IMR-90 (cell line): ENCODE results near the gene TDRD3. TPM values are rescaled to one million over a fixed set of nuclear protein-coding genes. Genes with fewer than 3 reads are reported as not detected.

ENCODE experiments used
- ATAC-seq: fragments of 200-7000 bp; cut with Tn5 transposase; 2 replicates; pipeline ENCODE4 v1.9.1; 2020; ENCODE audit warnings: low read depth, mild to moderate bottlenecking, moderate library complexity
- BruUV-seq: library from RNA; stranded (reverse); fragments of 400-500 nt; replicated peaks from 2 replicates; lab custom pipeline; 2021; lab: Mats Ljungman, UMichigan
- CTCF ChIA-PET: fragments of 300-600 bp; formaldehyde crosslinking; extraction: SDS; loops from one replicate; lab custom pipeline; 2021; ENCODE audit warnings: antibody characterized with exemption; lab: Yijun Ruan, JAX
- POLR2A ChIA-PET: fragments of 300-600 bp; sonication (Branson Sonifier 250); formaldehyde crosslinking; loops from one replicate; lab custom pipeline; 2022; ENCODE audit warnings: antibody characterized with exemption; ENCODE audit not compliant: unreplicated experiment; lab: Charles Lee
- DNase-seq: peaks from one replicate; pipeline ENCODE4 v3.0.0; 2013
- H2AFZ ChIP-seq: replicated peaks from 2 replicates; pipeline ENCODE3; 2013; ENCODE audit warnings: low read length, mild to moderate bottlenecking; ENCODE audit not compliant: poor library complexity
- H2AK5ac ChIP-seq: 2 replicates; pipeline ENCODE4 v1.6.1; 2013; ENCODE audit warnings: low read depth, low read length, inconsistent platforms
- H2AK9ac ChIP-seq: replicated peaks from 2 replicates; pipeline ENCODE3; 2013; ENCODE audit warnings: mild to moderate bottlenecking, low read depth, low read length, moderate library complexity; ENCODE audit not compliant: poor library complexity
- H2BK120ac ChIP-seq: 2 replicates; pipeline ENCODE4 v1.6.1; 2013; ENCODE audit warnings: low read depth, low read length, inconsistent platforms
- H2BK15ac ChIP-seq: 3 replicates; pipeline ENCODE4 v1.6.1; 2013; ENCODE audit warnings: low read depth, low read length, inconsistent platforms
- H2BK20ac ChIP-seq: 2 replicates; pipeline ENCODE4 v1.6.1; 2013; ENCODE audit warnings: low read depth, mild to moderate bottlenecking, inconsistent platforms, low read length, moderate library complexity
- H2BK5ac ChIP-seq: 2 replicates; pipeline ENCODE4 v1.6.1; 2013; ENCODE audit warnings: mild to moderate bottlenecking, low read depth, low read length, inconsistent platforms; ENCODE audit not compliant: poor library complexity, severe bottlenecking
- H3K14ac ChIP-seq: replicated peaks from 2 replicates; pipeline ENCODE4 v1.6.1; 2013; ENCODE audit warnings: low read depth, low read length, inconsistent platforms
- H3K18ac ChIP-seq: 2 replicates; pipeline ENCODE4 v1.6.1; 2013; ENCODE audit warnings: low read depth, low read length, control low read depth
- H3K23ac ChIP-seq: 2 replicates; pipeline ENCODE4 v1.6.1; 2013; ENCODE audit warnings: low read depth, low read length, inconsistent platforms
- H3K27ac ChIP-seq: 2 replicates; pipeline ENCODE4 v1.5.1; 2013; ENCODE audit warnings: mild to moderate bottlenecking, control low read depth, low read length; ENCODE audit not compliant: insufficient read depth
- H3K27me3 ChIP-seq: 2 replicates; pipeline ENCODE4 v1.6.1; 2013; ENCODE audit warnings: low read length; ENCODE audit not compliant: control insufficient read depth, insufficient read depth
- H3K36me3 ChIP-seq: 2 replicates; pipeline ENCODE4 v1.6.1; 2013; ENCODE audit warnings: low read length, mixed read lengths; ENCODE audit not compliant: control insufficient read depth, insufficient read depth
- H3K4ac ChIP-seq: 2 replicates; pipeline ENCODE4 v1.6.1; 2013; ENCODE audit warnings: low read depth, low read length, inconsistent platforms
- H3K4me1 ChIP-seq: 2 replicates; pipeline ENCODE4 v1.6.1; 2013; ENCODE audit warnings: low read length, mixed read lengths; ENCODE audit not compliant: control insufficient read depth, insufficient read depth
- H3K4me2 ChIP-seq: 2 replicates; pipeline ENCODE4 v1.6.1; 2013; ENCODE audit warnings: low read depth, mild to moderate bottlenecking, control low read depth, low read length, moderate library complexity
- H3K4me3 ChIP-seq: 2 replicates; pipeline ENCODE4 v1.5.1; 2013; ENCODE audit warnings: low read depth, mild to moderate bottlenecking, control low read depth, low read length, moderate library complexity; ENCODE audit not compliant: insufficient read depth
- H3K56ac ChIP-seq: 2 replicates; pipeline ENCODE4 v1.6.1; 2013; ENCODE audit warnings: low read length, inconsistent platforms; ENCODE audit not compliant: insufficient read depth; ENCODE audit errors: extremely low read depth
- H3K79me1 ChIP-seq, 2 experiments: 2 replicates each; pipeline ENCODE4 v1.6.1; 2013; ENCODE audit warnings: low read length in 2 of 2, inconsistent platforms in 1 of 2, low read depth in 1 of 2
- H3K9ac ChIP-seq: 2 replicates; pipeline ENCODE4 v1.6.1; 2013; ENCODE audit warnings: low read depth, low read length, control low read depth
- H3K9me1 ChIP-seq: 2 replicates; pipeline ENCODE4 v1.6.1; 2013; ENCODE audit warnings: low read length, inconsistent platforms; ENCODE audit not compliant: insufficient read depth
- H3K9me3 ChIP-seq: 2 replicates; pipeline ENCODE4 v1.6.1; 2013; ENCODE audit warnings: low read length; ENCODE audit not compliant: control insufficient read depth, insufficient read depth
- H4K20me1 ChIP-seq: 2 replicates; pipeline ENCODE4 v1.6.1; 2013; ENCODE audit warnings: low read length, inconsistent platforms; ENCODE audit not compliant: insufficient read depth
- H4K5ac ChIP-seq: 2 replicates; pipeline ENCODE4 v1.6.1; 2013; ENCODE audit warnings: mild to moderate bottlenecking, low read depth, low read length, control low read depth
- H4K8ac ChIP-seq, 2 experiments: 2 replicates each; pipeline ENCODE4 v1.6.1; 2013; ENCODE audit warnings: low read depth in 2 of 2, low read length in 2 of 2, control low read depth in 1 of 2, inconsistent platforms in 1 of 2
- H4K91ac ChIP-seq: 2 replicates; pipeline ENCODE4 v1.6.1; 2013; ENCODE audit warnings: low read depth, low read length, inconsistent platforms; ENCODE audit not compliant: insufficient read depth
- BHLHE40 ChIP-seq: fragments of 150-350 bp; IDR thresholded peaks from 2 replicates; pipeline ENCODE4 v1.6.1; 2016; ENCODE audit warnings: mild to moderate bottlenecking, low read depth, low read length
- CHD1 ChIP-seq: IDR thresholded peaks from 2 replicates; pipeline ENCODE4 v1.6.1; 2012; ENCODE audit warnings: low read depth, low read length, improper control_type of control experiment
- CTCF ChIP-seq: conservative IDR thresholded peaks from 2 replicates; pipeline ENCODE4 v1.5.1; 2012; ENCODE audit warnings: mild to moderate bottlenecking, low read depth, low read length, improper control_type of control experiment
- FOS ChIP-seq: fragments of 150-350 bp; IDR thresholded peaks from 2 replicates; pipeline ENCODE4 v1.6.1; 2016; ENCODE audit warnings: low read depth, low read length
- MAFK ChIP-seq: IDR thresholded peaks from 2 replicates; pipeline ENCODE4 v1.6.1; 2012; ENCODE audit warnings: low read depth, low read length, improper control_type of control experiment
- MXI1 ChIP-seq: IDR thresholded peaks from 2 replicates; pipeline ENCODE4 v1.6.1; 2012; ENCODE audit warnings: low read depth, mild to moderate bottlenecking, low read length, moderate library complexity, borderline replicate concordance
- NFE2L2 ChIP-seq: fragments of 150-350 bp; IDR thresholded peaks from 2 replicates; pipeline ENCODE4 v1.6.1; 2016; ENCODE audit warnings: low read depth, mild to moderate bottlenecking, low read length
- POLR2A ChIP-seq: IDR thresholded peaks from 2 replicates; pipeline ENCODE4 v1.6.1; 2012; ENCODE audit warnings: mild to moderate bottlenecking, low read depth, low read length
- RAD21 ChIP-seq: IDR thresholded peaks from 2 replicates; pipeline ENCODE4 v1.6.1; 2012; ENCODE audit warnings: low read length, improper control_type of control experiment
- RFX5 ChIP-seq: IDR thresholded peaks from 2 replicates; pipeline ENCODE4 v1.8.0; 2012; ENCODE audit warnings: low read depth, mild to moderate bottlenecking, low read length, moderate library complexity
- SMC3 ChIP-seq: fragments of 150-350 bp; IDR thresholded peaks from 2 replicates; pipeline ENCODE4 v1.6.1; 2016; ENCODE audit warnings: low read depth, mild to moderate bottlenecking, antibody characterized with exemption, low read length, moderate library complexity
- WGBS, 2 experiments: methylation state at CpG; one replicate each; pipeline versions ENCODE4 v1.1.5 to v1.1.7; 2013; ENCODE audit warnings: missing lambda C conversion rate in 2 of 2; ENCODE audit not compliant: insufficient read length in 1 of 2; ENCODE audit errors: extremely low coverage in 2 of 2; 5-methylcytosine and 5-hydroxymethylcytosine counted together
- dilution Hi-C: fragments of 300-500 bp; cut with HindIII; formaldehyde crosslinking; loops from one replicate; pipeline ENCODE4 v1.14.3; 2018; ENCODE audit warnings: low sequenced_read_pairs; ENCODE audit not compliant: unreplicated experiment
- in situ Hi-C: fragments of 300-500 bp; cut with MboI; formaldehyde crosslinking; loops from 3 replicates; pipeline ENCODE4 v1.14.3; 2019; ENCODE audit warnings: low sequenced_read_pairs, inconsistent platforms, mixed read lengths
- intact Hi-C: fragments of 100-400 bp; cut with micrococcal nuclease; formaldehyde crosslinking; loops from 2 replicates; pipeline ENCODE4 v1.10.0; 2022
- polyA plus RNA-seq, 3 experiments: library from polyadenylated mRNA; depleted of rRNA; stranded (reverse); fragments of >200 nt; gene quantifications; 2 replicates each; pipeline ENCODE4 v1.2.3, GENCODE V29; 2012; ENCODE audit warnings: low replicate concordance in 1 of 3
- total RNA-seq: library from RNA; depleted of rRNA; stranded (reverse); fragments of >200 nt; gene quantifications from 2 replicates; pipeline ENCODE4 v1.2.3, GENCODE V29; 2012

Gene TDRD3
- total and polyA plus RNA-seq, 2 of the 4 experiments (the other 2 are of a cell fraction) = 3.9 to 12.0 TPM

- H3K27me3 ChIP-seq = peaks cover 2% of the 10 kb centered on the region; the same call in 1 of the 2 replicates
- POLR2A ChIA-PET = no interaction called here
- no peak for ATAC-seq
These were observed 206.0 kb downstream of the TDRD3 start for GRCh38 chr13:60603049-60603448.

More at GRCh38 chr13:60603049-60603448, 206.0 kb downstream of the TDRD3 start:
- in situ Hi-C loops (no loop called here), dilution Hi-C loops (no loop called here), intact Hi-C loops (no loop called here)
- Histone ChIP-seq H4K91ac (no peak overlapping the region), H3K9me1 (no peaks in the 10 kb centered on the region), H3K9me3 (no peaks in the 10 kb centered on the region), H3K4ac (no peak overlapping the region), H3K18ac (no peak overlapping the region), H2BK20ac (no peak overlapping the region), H4K5ac (no peak overlapping the region), H2BK15ac (no peak overlapping the region), H3K27ac (no peak overlapping the region), H4K20me1 (no peaks in the 10 kb centered on the region), H2AK5ac (no peak overlapping the region), H3K9ac (no peak overlapping the region), H2AK9ac (no peak overlapping the region), H3K79me1 (no peaks in the 10 kb centered on the region), H3K14ac (no peak overlapping the region), H3K4me3 (no peak overlapping the region), H3K23ac (no peak overlapping the region), H3K56ac (no peak overlapping the region), H2BK120ac (no peak overlapping the region), H3K4me1 (no peaks in the 10 kb centered on the region), H3K4me2 (no peak overlapping the region), H2AFZ (no peak overlapping the region), H3K36me3 (no peaks in the 10 kb centered on the region), H4K8ac (no peak overlapping the region), H2BK5ac (no peak overlapping the region)
- DNase-seq = no peak
- no TSS peak for BruUV-seq
- TF ChIP-seq NFE2L2 (no peak), CTCF (no peak), FOS (no peak), RAD21 (no peak), MXI1 (no peak), POLR2A (no peak), CHD1 (no peak), BHLHE40 (no peak), MAFK (no peak), SMC3 (no peak), RFX5 (no peak)
- no CpG with 5 or more reads among the region's 2 CpGs for WGBS, 2 experiments
- CTCF ChIA-PET = no interaction called here
